HUES48 (cell line): ENCODE measurements around the gene MYO1E.

ENCODE experiments used
- H3K27ac ChIP-seq: one replicate; pipeline ENCODE4 v1.7.0; 2013; ENCODE audit warnings: low read depth, low read length, inconsistent platforms
- H3K27me3 ChIP-seq: 2 replicates; pipeline ENCODE4 v1.6.1; 2013; ENCODE audit warnings: mild to moderate bottlenecking, low read length; ENCODE audit not compliant: control insufficient read depth, insufficient read depth
- H3K36me3 ChIP-seq: 2 replicates; pipeline ENCODE4 v1.6.1; 2013; ENCODE audit warnings: low read length; ENCODE audit not compliant: control insufficient read depth, insufficient read depth
- H3K4me1 ChIP-seq: 2 replicates; pipeline ENCODE4 v1.6.1; 2013; ENCODE audit warnings: mild to moderate bottlenecking, low read length; ENCODE audit not compliant: control insufficient read depth, insufficient read depth
- H3K4me3 ChIP-seq: 2 replicates; pipeline ENCODE4 v1.5.1; 2013; ENCODE audit warnings: mild to moderate bottlenecking, low read depth, low read length
- H3K9ac ChIP-seq: 2 replicates; pipeline ENCODE4 v1.6.1; 2013; ENCODE audit warnings: mild to moderate bottlenecking, low read depth, low read length, moderate library complexity
- H3K9me3 ChIP-seq: 2 replicates; pipeline ENCODE4 v1.6.1; 2013; ENCODE audit warnings: low read length; ENCODE audit not compliant: control insufficient read depth, insufficient read depth

MYO1E gene

DNA sequence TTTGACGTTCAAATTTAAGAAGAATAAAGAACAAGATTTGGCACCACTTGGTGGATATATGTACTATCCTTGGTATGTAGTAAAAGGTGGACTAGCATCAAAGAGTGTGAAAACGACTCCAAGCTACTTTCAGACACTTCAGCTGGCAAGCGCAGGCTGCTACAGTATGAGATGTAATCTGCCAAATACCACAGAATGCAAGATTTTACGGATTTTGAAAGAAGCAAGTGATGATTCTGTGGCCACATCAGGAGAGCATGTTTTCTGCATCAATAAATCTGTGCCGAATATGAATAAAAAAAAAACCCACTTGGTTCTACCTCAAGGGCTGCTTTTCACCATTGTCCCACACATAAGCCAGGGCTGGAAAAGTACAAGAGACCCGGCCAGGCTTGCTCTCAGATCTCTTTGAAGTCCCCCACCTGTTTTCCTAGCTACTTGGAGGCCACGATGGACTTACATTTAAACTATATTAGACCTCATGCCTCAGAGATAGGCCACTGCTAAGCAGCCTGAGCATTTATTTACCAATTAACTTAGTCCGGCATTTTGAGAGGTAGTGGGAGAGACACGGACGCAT, 37.4 kb downstream of the MYO1E start:
- no peak overlapping the region for H3K9ac ChIP-seq
- no peaks in the 10 kb centered on the region for H3K27me3 ChIP-seq
- H3K4me3 ChIP-seq, result no peak overlapping the region
- H3K9me3 ChIP-seq, result no peaks in the 10 kb centered on the region
- H3K36me3 ChIP-seq, result no peaks in the 10 kb centered on the region
- peaks cover 31% of the 10 kb centered on the region for H3K4me1 ChIP-seq
- no peak overlapping the region for H3K27ac ChIP-seq

GRCh38 chr15:59334076-59334415, 38.6 kb downstream of the MYO1E start:
- no peaks in the 10 kb centered on the region for H3K27me3 ChIP-seq
- no peak overlapping the region for H3K27ac ChIP-seq
- no peak overlapping the region for H3K4me3 ChIP-seq
- no peaks in the 10 kb centered on the region for H3K9me3 ChIP-seq
- no peaks in the 10 kb centered on the region for H3K36me3 ChIP-seq
- H3K4me1 ChIP-seq, result peaks cover 44% of the 10 kb centered on the region
- H3K9ac ChIP-seq, result no peak overlapping the region

DNA sequence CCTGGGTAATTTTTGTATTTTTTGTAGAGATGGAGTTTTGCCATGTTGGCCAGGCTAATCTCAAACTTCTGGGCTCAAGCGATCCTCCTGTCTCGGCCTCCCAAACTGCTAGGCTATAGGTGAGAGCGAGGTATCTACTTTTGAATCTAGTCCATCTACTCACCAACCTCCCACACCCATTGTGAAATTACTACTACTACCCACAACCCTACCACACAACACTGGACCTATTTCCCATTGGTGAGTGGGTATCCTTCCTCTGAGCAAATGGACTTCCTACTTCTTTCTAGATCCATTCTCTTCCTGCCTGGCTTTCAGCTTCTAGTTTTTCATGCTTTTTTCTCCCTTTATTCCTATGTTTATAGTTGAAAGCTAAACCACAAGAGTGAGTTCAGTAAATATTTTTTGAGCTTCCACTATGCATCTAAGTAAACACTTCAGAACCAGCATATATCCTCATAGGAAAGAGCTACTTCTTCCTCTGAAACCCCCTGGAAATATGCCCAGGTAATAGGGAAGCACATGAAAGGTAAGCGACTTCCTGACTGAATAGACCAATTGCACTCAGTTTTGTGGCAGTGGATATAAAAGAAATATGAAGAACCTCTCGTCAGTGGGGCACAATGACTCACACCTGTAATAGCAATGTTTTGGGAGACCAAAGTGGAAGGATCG, 39.1 kb downstream of the MYO1E start:
- Histone ChIP-seq H3K4me1 (peaks cover 49% of the 10 kb centered on the region), H3K27me3 (no peaks in the 10 kb centered on the region), H3K27ac (no peak overlapping the region), H3K9me3 (no peaks in the 10 kb centered on the region), H3K36me3 (no peaks in the 10 kb centered on the region), H3K9ac (no peak overlapping the region), H3K4me3 (no peak overlapping the region)

- Histone ChIP-seq H3K36me3 (no peaks in the 10 kb centered on the region), H3K9me3 (no peaks in the 10 kb centered on the region), H3K4me1 (peaks cover 60% of the 10 kb centered on the region), H3K4me3 (no peak overlapping the region), H3K27ac (no peak overlapping the region), H3K9ac (no peak overlapping the region), H3K27me3 (no peaks in the 10 kb centered on the region)
Measured at GRCh38 chr15:59332009-59332408, 40.7 kb downstream of the MYO1E start.

DNA sequence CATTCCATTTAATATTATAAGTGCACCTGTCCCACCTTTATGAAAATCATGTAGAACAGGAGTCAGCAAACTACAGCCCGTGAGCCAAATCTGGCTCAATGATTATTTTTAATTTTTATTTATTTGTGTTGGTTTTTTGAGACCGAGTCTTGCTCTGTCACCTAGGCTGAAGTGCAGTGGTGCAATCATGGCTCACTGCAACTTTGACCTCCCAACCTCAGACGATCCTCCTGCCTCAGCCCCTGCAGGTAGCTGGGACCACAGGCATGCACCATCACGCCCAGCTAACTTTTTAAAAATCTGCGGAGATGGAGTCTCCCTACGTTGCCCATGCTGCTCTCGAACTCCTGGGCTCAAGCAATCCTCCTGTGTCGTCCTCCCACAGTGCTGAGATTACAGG, 42.0 kb downstream of the MYO1E start:
- H3K4me1 ChIP-seq, result peaks cover 66% of the 10 kb centered on the region
- no peaks in the 10 kb centered on the region for H3K9me3 ChIP-seq

DNA sequence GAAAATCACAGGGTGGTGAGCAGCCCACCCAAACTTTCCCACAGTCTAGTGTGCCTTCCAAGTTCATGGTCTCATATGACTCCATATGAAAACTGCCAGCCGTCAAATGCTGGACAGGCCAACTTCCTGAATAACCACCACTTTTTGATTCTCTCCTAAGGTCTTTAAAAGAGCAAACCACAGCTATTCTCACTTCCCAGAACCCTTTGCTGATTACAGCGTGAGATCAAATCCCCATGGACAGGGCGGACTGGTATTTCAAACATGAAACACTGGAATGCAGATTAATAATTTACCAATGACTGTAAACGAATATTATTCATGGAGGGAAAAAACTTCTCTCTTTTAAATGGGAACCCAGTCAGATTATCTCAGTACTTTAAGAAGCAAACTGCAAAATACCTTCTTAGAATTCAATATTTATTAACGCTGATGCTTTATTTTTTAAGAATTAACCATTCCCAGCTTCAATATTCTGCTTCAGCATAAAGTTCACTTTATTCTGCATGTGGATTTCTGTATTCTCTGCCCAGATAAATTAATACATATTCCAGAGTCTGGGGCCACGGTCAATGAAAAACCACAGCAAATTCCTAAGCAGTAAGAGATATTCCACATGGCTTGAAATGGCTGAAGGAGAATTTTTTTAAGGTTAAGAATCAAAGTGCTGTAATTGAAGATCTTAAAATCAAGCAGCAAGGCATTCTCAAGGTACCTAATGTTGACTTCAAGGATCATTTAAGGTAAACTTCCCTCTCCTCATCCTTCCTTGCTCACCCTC, 42.9 kb downstream of the MYO1E start:
- no peak overlapping the region for H3K4me3 ChIP-seq
- H3K4me1 ChIP-seq, result peaks cover 64% of the 10 kb centered on the region
- H3K9ac ChIP-seq, result no peak overlapping the region
- H3K27me3 ChIP-seq, result no peaks in the 10 kb centered on the region
- no peaks in the 10 kb centered on the region for H3K9me3 ChIP-seq
- H3K36me3 ChIP-seq, result no peaks in the 10 kb centered on the region
- H3K27ac ChIP-seq, result no peak overlapping the region

More for the DNA sequence above, 42.0 kb downstream of the MYO1E start:
- Histone ChIP-seq H3K27ac (no peak overlapping the region), H3K27me3 (no peaks in the 10 kb centered on the region), H3K36me3 (no peaks in the 10 kb centered on the region), H3K9ac (no peak overlapping the region), H3K4me3 (no peak overlapping the region)

- no peaks in the 10 kb centered on the region for H3K9me3 ChIP-seq
- H3K4me1 ChIP-seq, result peaks cover 64% of the 10 kb centered on the region
- H3K27me3 ChIP-seq, result no peaks in the 10 kb centered on the region
- no peaks in the 10 kb centered on the region for H3K36me3 ChIP-seq
- no peak overlapping the region for H3K9ac ChIP-seq
- no peak overlapping the region for H3K27ac ChIP-seq
- no peak overlapping the region for H3K4me3 ChIP-seq
Measured at GRCh38 chr15:59329091-59329490, 43.6 kb downstream of the MYO1E start.

GRCh38 chr15:59327942-59328341, 44.7 kb downstream of the MYO1E start:
- H3K27ac ChIP-seq, result no peak overlapping the region
- peaks cover 59% of the 10 kb centered on the region for H3K4me1 ChIP-seq

GRCh38 chr15:59326856-59327255, 45.8 kb downstream of the MYO1E start:
- Histone ChIP-seq H3K27ac (no peak overlapping the region), H3K9me3 (no peaks in the 10 kb centered on the region), H3K9ac (no peak overlapping the region), H3K27me3 (no peaks in the 10 kb centered on the region), H3K36me3 (no peaks in the 10 kb centered on the region), H3K4me3 (no peak overlapping the region), H3K4me1 (peaks cover 50% of the 10 kb centered on the region)

More at GRCh38 chr15:59327942-59328341, 44.7 kb downstream of the MYO1E start:
- H3K36me3 ChIP-seq, result no peaks in the 10 kb centered on the region
- H3K9me3 ChIP-seq, result no peaks in the 10 kb centered on the region
- H3K27me3 ChIP-seq, result no peaks in the 10 kb centered on the region
- no peak overlapping the region for H3K4me3 ChIP-seq
- H3K9ac ChIP-seq, result no peak overlapping the region

GRCh38 chr15:59322056-59322759, 50.5 kb downstream of the MYO1E start:
- no peaks in the 10 kb centered on the region for H3K36me3 ChIP-seq
- peaks cover 8% of the 10 kb centered on the region for H3K4me1 ChIP-seq
- no peak overlapping the region for H3K9ac ChIP-seq
- no peaks in the 10 kb centered on the region for H3K27me3 ChIP-seq
- H3K27ac ChIP-seq, result no peak overlapping the region
- no peaks in the 10 kb centered on the region for H3K9me3 ChIP-seq
- H3K4me3 ChIP-seq, result no peak overlapping the region
